Prostate gland (tissue), 2 donors: ENCODE data around the gene JARID2. TPM values are rescaled to one million over a fixed set of nuclear protein-coding genes. Genes with fewer than 3 reads are reported as not detected.

Source experiments
- DNase-seq: peaks from one replicate; pipeline ENCODE4 v3.0.0-alpha.2; 2019; ENCODE audit warnings: low spot score
- H3K27ac ChIP-seq, 2 donors: fragments of 200-600 bp; sonication (generic); 2 replicates each; pipeline ENCODE4 v1.5.1; 2017 to 2019
- H3K27me3 ChIP-seq: fragments of 200-600 bp; sonication (generic); replicated peaks from 2 replicates; pipeline ENCODE4 v1.5.1; 2019; ENCODE audit not compliant: insufficient read depth
- H3K36me3 ChIP-seq, 2 donors: fragments of 200-600 bp; sonication (generic); 1 replicate in 1 of 2; 2 replicates in 1 of 2; pipeline versions ENCODE4 v1.5.1 to v1.8.1; 2017 to 2019
- H3K4me1 ChIP-seq: fragments of 200-600 bp; sonication (generic); replicated peaks from 2 replicates; pipeline ENCODE4 v1.5.1; 2019
- H3K4me3 ChIP-seq, 2 donors: fragments of 200-600 bp; sonication (generic); 2 replicates each; pipeline ENCODE4 v1.5.1; 2017 to 2019
- H3K9me3 ChIP-seq: fragments of 200-600 bp; sonication (generic); 2 replicates; pipeline ENCODE4 v1.5.1; 2017
- POLR2A ChIP-seq: fragments of 450-650 bp; IDR thresholded peaks from one replicate; pipeline ENCODE4 v1.6.1; 2016; ENCODE audit warnings: antibody characterized with exemption, mild to moderate bottlenecking
- POLR2AphosphoS5 ChIP-seq: sonication (generic); formaldehyde crosslinking; IDR thresholded peaks from one replicate; pipeline ENCODE4 v1.6.1; 2017; ENCODE audit warnings: antibody characterized with exemption
- WGBS: methylation state at CpG from one replicate; pipeline ENCODE4 v1.1.5; 2018; 5-methylcytosine and 5-hydroxymethylcytosine counted together
- intact Hi-C: fragments of 100-400 bp; cut with DNase I; formaldehyde crosslinking; loops from one replicate; pipeline ENCODE4 v1.14.2; 2022
- total RNA-seq, 2 donors: library from RNA; depleted of rRNA; stranded (reverse); fragments of >200 nt; gene quantifications; one replicate each; pipeline ENCODE4 v1.1.0, GENCODE V29; 2016
- TF ChIP-seq, protein P1 (sequence below), 4 experiments: fragments of 200-600 bp in 2 of 4; fragments of 450-650 bp in 2 of 4; sonication (generic) in 2 of 4; IDR thresholded peaks; 1 replicate in 3 of 4; 2 replicates in 1 of 4; pipeline ENCODE4 v1.5.1; 2016 to 2019; ENCODE audit warnings: antibody characterized with exemption in 4 of 4, mild to moderate bottlenecking in 2 of 4, moderate library complexity in 2 of 4

Gene JARID2
- total RNA-seq, 2 donors from 2014 or later: 7.7 to 35.4 TPM

DNA sequence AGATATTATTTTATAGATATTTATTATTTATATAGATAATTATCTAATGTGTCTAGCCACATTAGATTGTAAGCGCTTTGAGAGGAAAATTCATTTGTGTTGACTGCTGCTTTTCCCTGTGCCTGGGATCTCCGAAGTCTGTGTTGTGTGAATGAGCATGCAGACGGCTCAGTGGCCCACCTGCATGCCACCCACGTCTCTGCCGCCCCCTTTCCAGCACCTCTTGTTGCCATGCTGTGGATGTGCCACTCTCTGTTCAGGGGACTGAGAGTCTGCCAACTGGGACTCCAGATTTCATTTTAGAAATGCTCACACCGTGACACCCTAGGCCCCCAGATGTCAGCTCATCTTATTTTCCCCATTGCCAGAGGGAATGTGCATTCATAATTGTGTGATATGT, 139.7 kb downstream of the JARID2 start:
- Histone ChIP-seq H3K9me3 (no peaks in the 10 kb centered on the region), H3K4me3 (no peak overlapping the region), H3K27me3 (no peaks in the 10 kb centered on the region), H3K4me1 (no peaks in the 10 kb centered on the region), H3K36me3 (no peaks in the 10 kb centered on the region), H3K27ac (no peak overlapping the region)
- no peak for DNase-seq
- intact Hi-C loops: loop anchor here (5.0 to 10.0 kb wide), 2 partner anchors 131 to 1173 kb away; no protein-coding TSS in a partner anchor
- 91% methylated on average over 6 of the region's 6 CpGs for WGBS
- no peak for TF ChIP-seq POLR2A
- TF ChIP-seq POLR2AphosphoS5: no peak
- TF ChIP-seq, protein P1, sequence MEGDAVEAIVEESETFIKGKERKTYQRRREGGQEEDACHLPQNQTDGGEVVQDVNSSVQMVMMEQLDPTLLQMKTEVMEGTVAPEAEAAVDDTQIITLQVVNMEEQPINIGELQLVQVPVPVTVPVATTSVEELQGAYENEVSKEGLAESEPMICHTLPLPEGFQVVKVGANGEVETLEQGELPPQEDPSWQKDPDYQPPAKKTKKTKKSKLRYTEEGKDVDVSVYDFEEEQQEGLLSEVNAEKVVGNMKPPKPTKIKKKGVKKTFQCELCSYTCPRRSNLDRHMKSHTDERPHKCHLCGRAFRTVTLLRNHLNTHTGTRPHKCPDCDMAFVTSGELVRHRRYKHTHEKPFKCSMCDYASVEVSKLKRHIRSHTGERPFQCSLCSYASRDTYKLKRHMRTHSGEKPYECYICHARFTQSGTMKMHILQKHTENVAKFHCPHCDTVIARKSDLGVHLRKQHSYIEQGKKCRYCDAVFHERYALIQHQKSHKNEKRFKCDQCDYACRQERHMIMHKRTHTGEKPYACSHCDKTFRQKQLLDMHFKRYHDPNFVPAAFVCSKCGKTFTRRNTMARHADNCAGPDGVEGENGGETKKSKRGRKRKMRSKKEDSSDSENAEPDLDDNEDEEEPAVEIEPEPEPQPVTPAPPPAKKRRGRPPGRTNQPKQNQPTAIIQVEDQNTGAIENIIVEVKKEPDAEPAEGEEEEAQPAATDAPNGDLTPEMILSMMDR (IDR thresholded peaks at IDR 0.05): no peak

DNA sequence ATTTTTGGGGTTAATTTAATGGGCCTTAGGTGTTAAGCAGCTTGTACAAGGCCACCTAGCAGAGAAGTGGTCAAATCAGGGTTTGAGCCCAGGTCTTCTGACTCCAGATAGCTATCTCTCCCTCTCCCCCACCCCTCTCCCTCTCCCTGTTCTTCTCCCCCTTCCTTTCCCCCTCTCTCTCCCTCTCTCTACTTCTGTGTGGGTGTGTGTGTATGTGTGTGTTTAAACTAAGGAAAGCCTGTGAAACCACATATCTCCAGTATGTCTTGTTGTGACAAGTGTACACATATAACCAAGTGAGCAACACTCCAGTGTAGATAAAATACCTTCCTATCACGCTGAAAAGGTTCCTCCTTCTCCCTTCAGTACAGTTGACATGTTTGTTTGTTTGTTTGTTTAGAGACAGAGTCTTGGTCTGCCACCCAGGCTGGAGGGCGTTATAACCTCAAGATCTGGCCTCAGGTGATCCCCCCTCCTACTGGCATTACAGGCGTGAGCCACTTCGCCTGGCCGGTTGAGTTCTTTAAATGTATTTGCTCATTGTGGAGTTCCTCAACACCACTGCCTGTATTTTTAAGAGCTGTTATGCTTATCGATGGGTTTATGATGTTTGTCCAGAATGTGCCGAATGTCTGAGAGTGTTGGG, 140.4 kb downstream of the JARID2 start:
- WGBS: 50% methylated on average over 7 of the region's 7 CpGs
- Histone ChIP-seq H3K4me1 (no peaks in the 10 kb centered on the region), H3K9me3 (no peaks in the 10 kb centered on the region), H3K36me3 (no peaks in the 10 kb centered on the region), H3K4me3 (no peak overlapping the region), H3K27me3 (no peaks in the 10 kb centered on the region), H3K27ac (no peak overlapping the region)
- intact Hi-C loops: loop anchor here (5.0 to 10.0 kb wide), 2 partner anchors 131 to 1174 kb away; no protein-coding TSS in a partner anchor
- DNase-seq: no peak
- TF ChIP-seq POLR2A (no peak), POLR2AphosphoS5 (no peak)
- TF ChIP-seq, protein P1 (IDR thresholded peaks at IDR 0.05): no peak

DNA sequence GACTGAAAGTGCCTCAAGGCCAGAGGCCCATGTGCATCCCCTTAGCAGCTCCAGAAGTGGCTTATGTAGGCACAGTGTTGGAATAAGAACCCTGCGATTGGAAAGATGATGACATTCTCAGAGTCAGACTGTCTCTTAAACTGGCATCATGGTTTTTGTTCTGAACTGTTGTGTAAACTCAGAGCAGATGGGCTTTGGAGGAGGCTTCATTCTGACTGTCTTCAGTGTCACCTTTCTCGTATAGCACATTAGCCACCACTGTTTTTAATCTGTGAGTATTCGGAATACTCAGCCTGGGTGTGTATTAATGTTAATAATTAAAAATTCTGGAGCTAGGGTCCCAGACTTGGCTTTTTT, 140.9 kb downstream of the JARID2 start:
- Histone ChIP-seq H3K9me3 (no peaks in the 10 kb centered on the region), H3K27ac (no peak overlapping the region), H3K4me1 (no peaks in the 10 kb centered on the region), H3K27me3 (no peaks in the 10 kb centered on the region), H3K36me3 (no peaks in the 10 kb centered on the region), H3K4me3 (no peak overlapping the region)
- WGBS: 87% methylated on average over 3 of the region's 3 CpGs
- intact Hi-C loops: loop anchor here (5.0 to 10.0 kb wide), 2 partner anchors 132 to 1174 kb away; no protein-coding TSS in a partner anchor
- TF ChIP-seq, protein P1 (IDR thresholded peaks at IDR 0.05): no peak
- TF ChIP-seq POLR2A: no peak
- TF ChIP-seq POLR2AphosphoS5: no peak
- no peak for DNase-seq

DNA sequence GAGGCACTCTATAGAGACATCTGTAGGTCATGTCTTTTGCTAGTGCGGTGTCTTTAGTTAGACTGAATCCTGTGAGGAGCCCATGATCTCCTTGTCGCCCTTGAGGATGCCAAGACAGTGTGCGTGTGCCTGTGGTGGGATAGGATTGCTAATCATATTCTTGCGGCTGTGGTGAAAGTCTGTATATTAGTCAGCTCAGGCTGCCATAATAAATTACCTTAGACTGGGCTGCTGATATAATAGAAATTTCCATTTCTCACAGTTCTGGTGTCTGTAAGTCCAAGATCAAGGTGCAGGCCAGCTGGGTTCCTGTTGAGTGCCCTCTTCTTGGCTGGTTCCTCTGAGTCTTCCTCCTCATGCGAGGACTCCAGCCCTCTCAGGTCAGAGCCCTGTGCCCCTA, 141.2 kb downstream of the JARID2 start:
- no peak overlapping the region for H3K27ac ChIP-seq
- intact Hi-C loops: loop anchor here (5.0 to 10.0 kb wide), 2 partner anchors 132 to 1175 kb away; no protein-coding TSS in a partner anchor
- no peaks in the 10 kb centered on the region for H3K4me1 ChIP-seq
- DNase-seq: no peak
- no peaks in the 10 kb centered on the region for H3K9me3 ChIP-seq
- H3K36me3 ChIP-seq: no peaks in the 10 kb centered on the region
- 81% methylated on average over 5 of the region's 5 CpGs for WGBS
- no peak overlapping the region for H3K4me3 ChIP-seq
- no peak for TF ChIP-seq POLR2A
- TF ChIP-seq, protein P1 (IDR thresholded peaks at IDR 0.05): no peak
- no peak for TF ChIP-seq POLR2AphosphoS5
- H3K27me3 ChIP-seq: no peaks in the 10 kb centered on the region
